Activated T-helper 9 cell treated with anti-CD3 and anti-CD28 coated beads, Interleukin-2, amount 50 U/mL, for 16 hours (primary cell): ENCODE data around the gene SERP2.
"Not testable (repeated sequence)": the region's sequence is repeated elsewhere in the genome, so short reads cannot be mapped to it uniquely, and the experiment has no call there.

ENCODE experiments used
- DNase-seq: peaks from one replicate; pipeline ENCODE4 v3.0.0-alpha.2; 2020; ENCODE audit warnings: low read depth

The SERP2 gene

GRCh38 chr13:44373601-44374347 lies at the start of gene SERP2:
Gene SERP2 (plus strand): TSS chr13:44373824. CDS start chr13:44374026, 202 bp downstream.
- DNase-seq, result no peak

GRCh38 chr13:44326961-44327360 lies 46.7 kb upstream of the SERP2 start:
- no peak for DNase-seq

- DNase-seq, result not testable (repeated sequence)
These were observed 44.6 kb upstream of the SERP2 start for GRCh38 chr13:44329041-44329440.

- DNase-seq, result no peak
These were observed 43.6 kb upstream of the SERP2 start for GRCh38 chr13:44329909-44330545.

GRCh38 chr13:44331446-44331845 lies 42.2 kb upstream of the SERP2 start:
- no peak for DNase-seq

GRCh38 chr13:44331912-44332851 lies 41.4 kb upstream of the SERP2 start:
- no peak for DNase-seq

GRCh38 chr13:44333950-44334655 lies 39.5 kb upstream of the SERP2 start:
- no peak for DNase-seq

GRCh38 chr13:44334751-44335150 lies 38.9 kb upstream of the SERP2 start:
- no peak for DNase-seq

GRCh38 chr13:44336934-44337333 lies 36.7 kb upstream of the SERP2 start:
- no peak for DNase-seq

- DNase-seq, result no peak
These were observed 36.0 kb upstream of the SERP2 start for GRCh38 chr13:44337581-44337980.

GRCh38 chr13:44340508-44340907 lies 33.1 kb upstream of the SERP2 start:
- DNase-seq, result no peak

GRCh38 chr13:44342741-44343140 lies 30.9 kb upstream of the SERP2 start:
- DNase-seq, result no peak

GRCh38 chr13:44346534-44346933 lies 27.1 kb upstream of the SERP2 start:
- DNase-seq, result no peak

- DNase-seq, result no peak
These were observed 26.3 kb upstream of the SERP2 start for GRCh38 chr13:44347301-44347700.

GRCh38 chr13:44347949-44348348 lies 25.7 kb upstream of the SERP2 start:
- no peak for DNase-seq

- no peak for DNase-seq
These were observed 22.7 kb upstream of the SERP2 start for GRCh38 chr13:44350775-44351504.

GRCh38 chr13:44351505-44351854 lies 22.1 kb upstream of the SERP2 start:
- no peak for DNase-seq

- DNase-seq, result no peak
These were observed 21.4 kb upstream of the SERP2 start for GRCh38 chr13:44352202-44352601.

GRCh38 chr13:44352671-44353070 lies 21.0 kb upstream of the SERP2 start:
- no peak for DNase-seq

GRCh38 chr13:44354331-44354730 lies 19.3 kb upstream of the SERP2 start:
- DNase-seq, result no peak

GRCh38 chr13:44354884-44355283 lies 18.7 kb upstream of the SERP2 start:
- no peak for DNase-seq
